Transverse colon (tissue), 3 donors: Measurements from ENCODE around the gene ANKRD13C.
"Not testable (repeated sequence)": the region's sequence is repeated elsewhere in the genome, so short reads cannot be mapped to it uniquely, and the experiment has no call there.

Experiments
- POLR2A ChIP-seq: fragments of 450-650 bp; IDR thresholded peaks from one replicate; pipeline ENCODE4 v1.6.1; 2016; ENCODE audit warnings: antibody characterized with exemption, mild to moderate bottlenecking, moderate library complexity
- TF ChIP-seq, protein P1 (sequence below), 5 experiments: fragments of 200-600 bp in 3 of 5; fragments of 450-650 bp in 2 of 5; sonication (generic) in 3 of 5; IDR thresholded peaks; 1 replicate in 2 of 5; 2 replicates in 3 of 5; pipeline ENCODE4 v1.5.1; 2016 to 2017; ENCODE audit warnings: antibody characterized with exemption in 5 of 5, inconsistent platforms in 3 of 5, mild to moderate bottlenecking in 2 of 5, moderate library complexity in 1 of 5

DNA sequence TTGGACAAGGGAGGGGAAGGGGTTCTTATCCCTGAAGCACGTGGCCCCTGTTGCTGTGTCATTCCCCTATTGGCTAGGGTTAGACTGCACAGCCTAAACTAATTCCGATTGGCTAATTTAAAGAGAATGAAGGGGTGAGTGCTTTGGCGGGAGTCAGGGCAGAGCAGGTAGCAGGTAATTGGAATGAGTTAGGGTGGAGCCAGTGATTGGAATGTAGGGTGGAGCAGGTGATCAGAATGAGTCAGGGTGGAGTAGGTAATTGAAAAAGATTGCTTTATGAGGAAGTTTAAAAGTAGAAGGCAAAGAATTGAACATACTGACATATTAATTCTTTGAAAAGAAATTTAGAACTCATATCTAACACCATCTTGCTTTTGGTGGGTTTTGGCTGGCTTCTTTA is 12.5 kb upstream of the ANKRD13C start:
- TF ChIP-seq, protein P1, sequence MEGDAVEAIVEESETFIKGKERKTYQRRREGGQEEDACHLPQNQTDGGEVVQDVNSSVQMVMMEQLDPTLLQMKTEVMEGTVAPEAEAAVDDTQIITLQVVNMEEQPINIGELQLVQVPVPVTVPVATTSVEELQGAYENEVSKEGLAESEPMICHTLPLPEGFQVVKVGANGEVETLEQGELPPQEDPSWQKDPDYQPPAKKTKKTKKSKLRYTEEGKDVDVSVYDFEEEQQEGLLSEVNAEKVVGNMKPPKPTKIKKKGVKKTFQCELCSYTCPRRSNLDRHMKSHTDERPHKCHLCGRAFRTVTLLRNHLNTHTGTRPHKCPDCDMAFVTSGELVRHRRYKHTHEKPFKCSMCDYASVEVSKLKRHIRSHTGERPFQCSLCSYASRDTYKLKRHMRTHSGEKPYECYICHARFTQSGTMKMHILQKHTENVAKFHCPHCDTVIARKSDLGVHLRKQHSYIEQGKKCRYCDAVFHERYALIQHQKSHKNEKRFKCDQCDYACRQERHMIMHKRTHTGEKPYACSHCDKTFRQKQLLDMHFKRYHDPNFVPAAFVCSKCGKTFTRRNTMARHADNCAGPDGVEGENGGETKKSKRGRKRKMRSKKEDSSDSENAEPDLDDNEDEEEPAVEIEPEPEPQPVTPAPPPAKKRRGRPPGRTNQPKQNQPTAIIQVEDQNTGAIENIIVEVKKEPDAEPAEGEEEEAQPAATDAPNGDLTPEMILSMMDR (IDR thresholded peaks at IDR 0.05), result not testable (repeated sequence)
- not testable (repeated sequence) for TF ChIP-seq POLR2A
